H9 (cell line): ENCODE results near the gene TLR10. TPM values are rescaled to one million over a fixed set of nuclear protein-coding genes. Genes with fewer than 3 reads are reported as not detected.

Experiments
- DNase-seq: peaks from one replicate; pipeline ENCODE4 v3.0.0-alpha.2; 2017
- H2AFZ ChIP-seq: one replicate; pipeline ENCODE4 v1.6.1; 2013; ENCODE audit warnings: mild to moderate bottlenecking, low read length, control low read depth, moderate library complexity
- H2AK5ac ChIP-seq: 2 replicates; pipeline ENCODE4 v1.6.1; 2013; ENCODE audit warnings: low read length, control low read depth, mixed read lengths; ENCODE audit not compliant: insufficient read length
- H2BK120ac ChIP-seq: one replicate; pipeline ENCODE4 v1.6.1; 2013; ENCODE audit warnings: low read depth, mild to moderate bottlenecking, low read length, control low read depth, inconsistent platforms; ENCODE audit not compliant: poor library complexity, severe bottlenecking
- H2BK12ac ChIP-seq: 2 replicates; pipeline ENCODE4 v1.6.1; 2013; ENCODE audit warnings: low read length, control low read depth, mixed read lengths, low read depth; ENCODE audit not compliant: insufficient read length
- H2BK15ac ChIP-seq: 2 replicates; pipeline ENCODE4 v1.6.1; 2013; ENCODE audit warnings: low read depth, low read length, control low read depth
- H2BK20ac ChIP-seq: one replicate; pipeline ENCODE4 v1.6.1; 2013; ENCODE audit warnings: low read depth, mild to moderate bottlenecking, low read length, control low read depth, inconsistent platforms; ENCODE audit not compliant: poor library complexity, severe bottlenecking
- H2BK5ac ChIP-seq: 2 replicates; pipeline ENCODE4 v1.6.1; 2013; ENCODE audit warnings: low read length, control low read depth, mixed read lengths; ENCODE audit not compliant: insufficient read length
- H3K14ac ChIP-seq: 2 replicates; pipeline ENCODE4 v1.6.1; 2013; ENCODE audit warnings: low read length, control low read depth; ENCODE audit not compliant: insufficient read depth
- H3K18ac ChIP-seq: 2 replicates; pipeline ENCODE4 v1.6.1; 2013; ENCODE audit warnings: low read depth, mild to moderate bottlenecking, mixed read lengths, low read length, control low read depth; ENCODE audit not compliant: insufficient read length
- H3K23ac ChIP-seq: 2 replicates; pipeline ENCODE4 v1.6.1; 2013; ENCODE audit warnings: low read length, control low read depth, mixed read lengths, low read depth; ENCODE audit not compliant: insufficient read length
- H3K23me2 ChIP-seq: 2 replicates; pipeline ENCODE4 v1.6.1; 2013; ENCODE audit warnings: low read depth, mild to moderate bottlenecking, mixed read lengths, low read length, control low read depth; ENCODE audit not compliant: insufficient read length, poor library complexity, severe bottlenecking
- H3K27ac ChIP-seq: 2 replicates; pipeline ENCODE4 v1.5.1; 2013; ENCODE audit warnings: low read length, control low read depth, mixed read lengths, low read depth; ENCODE audit not compliant: insufficient read length
- H3K27me3 ChIP-seq: 2 replicates; pipeline ENCODE4 v1.6.1; 2013; ENCODE audit warnings: low read length, control low read depth, inconsistent platforms; ENCODE audit not compliant: insufficient read depth
- H3K4ac ChIP-seq: 2 replicates; pipeline ENCODE4 v1.6.1; 2013; ENCODE audit warnings: low read depth, mild to moderate bottlenecking, control low read depth, inconsistent platforms, low read length, moderate library complexity
- H3K4me1 ChIP-seq: 2 replicates; pipeline ENCODE4 v1.6.1; 2013; ENCODE audit warnings: low read length, control low read depth, inconsistent platforms; ENCODE audit not compliant: insufficient read depth
- H3K4me2 ChIP-seq: 2 replicates; pipeline ENCODE4 v1.6.1; 2013; ENCODE audit warnings: low read length, control low read depth, mixed read lengths; ENCODE audit not compliant: insufficient read length, insufficient read depth
- H3K56ac ChIP-seq: 2 replicates; pipeline ENCODE4 v1.6.1; 2013; ENCODE audit warnings: low read depth, mild to moderate bottlenecking, mixed read lengths, low read length, control low read depth; ENCODE audit not compliant: insufficient read length
- H3K79me1 ChIP-seq: 2 replicates; pipeline ENCODE4 v1.6.1; 2013; ENCODE audit warnings: low read depth, mild to moderate bottlenecking, moderate library complexity, low read length, control low read depth, inconsistent platforms; ENCODE audit not compliant: insufficient read depth, poor library complexity, severe bottlenecking
- H3K79me2 ChIP-seq: 2 replicates; pipeline ENCODE4 v1.6.1; 2013; ENCODE audit warnings: low read length, control low read depth, inconsistent platforms; ENCODE audit not compliant: insufficient read depth
- H3K9ac ChIP-seq: 2 replicates; pipeline ENCODE4 v1.6.1; 2013; ENCODE audit warnings: low read length, control low read depth, mixed read lengths; ENCODE audit not compliant: insufficient read length; ENCODE audit errors: extremely low read depth
- H3K9me3 ChIP-seq: one replicate; pipeline ENCODE4 v1.6.1; 2013; ENCODE audit warnings: low read depth, low read length, inconsistent platforms; ENCODE audit not compliant: control insufficient read depth
- H3T11ph ChIP-seq: one replicate; pipeline ENCODE4 v1.6.1; 2013; ENCODE audit warnings: mild to moderate bottlenecking, low read length, control low read depth, inconsistent platforms
- H4K20me1 ChIP-seq: one replicate; pipeline ENCODE4 v1.6.1; 2013; ENCODE audit not compliant: control insufficient read depth, insufficient read length, insufficient read depth
- H4K5ac ChIP-seq: 2 replicates; pipeline ENCODE4 v1.6.1; 2013; ENCODE audit warnings: low read depth, mild to moderate bottlenecking, mixed read lengths, low read length, control low read depth; ENCODE audit not compliant: insufficient read length
- H4K8ac ChIP-seq: replicated peaks from 2 replicates; pipeline ENCODE4 v1.6.1; 2013; ENCODE audit warnings: low read length, control low read depth, mixed read lengths, low read depth; ENCODE audit not compliant: insufficient read length
- H4K91ac ChIP-seq: 2 replicates; pipeline ENCODE4 v1.6.1; 2013; ENCODE audit warnings: low read depth, mild to moderate bottlenecking, moderate library complexity, mixed read lengths, low read length, control low read depth; ENCODE audit not compliant: insufficient read length
- H3K27ac Mint-ChIP-seq, 3 experiments: 2 replicates in 2 of 3; 3 replicates in 1 of 3; pipeline ENCODE4 v1.8.0; 2020 to 2021; ENCODE audit warnings: mixed read lengths in 3 of 3, mild to moderate bottlenecking in 1 of 3, moderate library complexity in 1 of 3
- H3K27me3 Mint-ChIP-seq: 2 replicates; pipeline ENCODE4 v1.8.0; 2021; ENCODE audit warnings: low read depth, mild to moderate bottlenecking, moderate library complexity, mixed read lengths
- H3K36me3 Mint-ChIP-seq, 3 experiments: 2 replicates in 2 of 3; 3 replicates in 1 of 3; pipeline ENCODE4 v1.8.0; 2020 to 2021; ENCODE audit warnings: low read depth in 3 of 3, mixed read lengths in 3 of 3; ENCODE audit not compliant: insufficient read depth in 1 of 3
- H3K4me1 Mint-ChIP-seq, 2 experiments: 2 replicates each; pipeline ENCODE4 v1.8.0; 2020; ENCODE audit warnings: mixed read lengths in 2 of 2
- H3K4me3 Mint-ChIP-seq, 2 experiments: 2 replicates in 1 of 2; 3 replicates in 1 of 2; pipeline ENCODE4 v1.8.0; 2020 to 2021; ENCODE audit warnings: mild to moderate bottlenecking in 2 of 2, mixed read lengths in 2 of 2, moderate library complexity in 1 of 2
- H3K9me3 Mint-ChIP-seq, 2 experiments: 2 replicates in 1 of 2; 3 replicates in 1 of 2; pipeline ENCODE4 v1.8.0; 2020; ENCODE audit warnings: mild to moderate bottlenecking in 2 of 2, mixed read lengths in 2 of 2, moderate library complexity in 1 of 2
- CTCF ChIP-seq: fragments of 200-600 bp; sonication (generic); conservative IDR thresholded peaks from 3 replicates; pipeline ENCODE4 v1.8.0; 2021; ENCODE audit warnings: antibody characterized with exemption, mild to moderate bottlenecking
- WGBS: extraction: QIAGEN DNeasy Blood & Tissue Kit; methylation state at CpG from one replicate; pipeline ENCODE4 v1.1.7; 2013; ENCODE audit warnings: missing lambda C conversion rate, low lambda C conversion rate, mixed read lengths; ENCODE audit not compliant: insufficient read length; ENCODE audit errors: extremely low coverage; 5-methylcytosine and 5-hydroxymethylcytosine counted together
- long read RNA-seq: library from polyadenylated mRNA; unstranded; transcript quantifications from one replicate; pipeline ENCODE4 v2.0.0, GENCODE V29; 2020
- total RNA-seq: library from RNA; stranded (reverse); gene quantifications from 2 replicates; pipeline ENCODE4 v1.2.1, GENCODE V29; 2021

Gene TLR10
- not detected in 2 replicates for total RNA-seq
- long read RNA-seq, result 0 reads

- Mint-ChIP-seq H3K4me1 (no peaks in the 10 kb centered on the region), H3K9me3 (no peaks in the 10 kb centered on the region; a peak in 1 of 5 replicates), H3K36me3 (no peaks in the 10 kb centered on the region), H3K4me3 (no peak within 1 kb of the TSS), H3K27me3 (no peaks in the 10 kb centered on the region; the same call in 1 of the 2 replicates), H3K27ac (no peak within 1 kb of the TSS; a peak in 1 of 7 replicates)
- no peaks in the 10 kb centered on the region for H3K9me3 ChIP-seq
- no CpG with 5 or more reads among the region's 12 CpGs for WGBS
- no peak within 1 kb of the TSS for H2AFZ ChIP-seq
- peak; percentile 36 for DNase-seq
- H3K27ac ChIP-seq, result no peak within 1 kb of the TSS
- H3K79me1 ChIP-seq, result no peaks in the 10 kb centered on the region
- no peak within 1 kb of the TSS for H4K91ac ChIP-seq
- no peaks in the 10 kb centered on the region for H3K79me2 ChIP-seq
- H4K5ac ChIP-seq, result no peak within 1 kb of the TSS
- no peak within 1 kb of the TSS for H3K14ac ChIP-seq
- H2BK12ac ChIP-seq, result no peak within 1 kb of the TSS
- H4K20me1 ChIP-seq, result no peaks in the 10 kb centered on the region
- H3K23me2 ChIP-seq, result no peaks in the 10 kb centered on the region
- H2BK5ac ChIP-seq, result no peak within 1 kb of the TSS
- H4K8ac ChIP-seq, result no peak within 1 kb of the TSS
- H3K56ac ChIP-seq, result no peak within 1 kb of the TSS
- H3K4ac ChIP-seq, result no peak within 1 kb of the TSS
- no peak within 1 kb of the TSS for H3K4me2 ChIP-seq
- H3K4me1 ChIP-seq, result no peaks in the 10 kb centered on the region
- no peak within 1 kb of the TSS for H3T11ph ChIP-seq
- H3K18ac ChIP-seq, result no peak within 1 kb of the TSS
- H2BK15ac ChIP-seq, result no peak within 1 kb of the TSS
- H3K9ac ChIP-seq, result no peak within 1 kb of the TSS
- TF ChIP-seq CTCF, result peak; percentile 76
- no peak within 1 kb of the TSS for H2AK5ac ChIP-seq
- no peaks in the 10 kb centered on the region for H3K27me3 ChIP-seq
- no peak within 1 kb of the TSS for H3K23ac ChIP-seq
- H2BK20ac ChIP-seq, result no peak within 1 kb of the TSS
- H2BK120ac ChIP-seq, result no peak within 1 kb of the TSS
Measured at GRCh38 chr4:38782452-38783108, at the start of gene TLR10. Gene TLR10, minus strand, starts transcription at chr4:38782990. Its CDS starts 7,400 bp downstream, at chr4:38775590.
